GM19238 (cell line): Measurements from ENCODE around the gene SPRED1.
"Not testable (repeated sequence)": the region's sequence is repeated elsewhere in the genome, so short reads cannot be mapped to it uniquely, and the experiment has no call there.

ENCODE experiments used
- DNase-seq: peaks from one replicate; pipeline ENCODE4 v3.0.0; 2011; ENCODE audit warnings: low spot score; ENCODE audit not compliant: insufficient read length

Gene SPRED1

GRCh38 chr15:38231436-38231835 is 21.2 kb upstream of the SPRED1 start:
- DNase-seq: no peak

GRCh38 chr15:38237021-38237420 is 15.6 kb upstream of the SPRED1 start:
- DNase-seq: not testable (repeated sequence)

GRCh38 chr15:38238311-38238710 is 14.3 kb upstream of the SPRED1 start:
- DNase-seq: no peak

GRCh38 chr15:38242055-38242454 is 10.6 kb upstream of the SPRED1 start:
- DNase-seq: no peak

- no peak for DNase-seq
Observed at GRCh38 chr15:38243278-38244055, 9.2 kb upstream of the SPRED1 start.

- no peak for DNase-seq
Observed at GRCh38 chr15:38247336-38247735, 5.3 kb upstream of the SPRED1 start.

GRCh38 chr15:38253351-38253781 is 730 bp downstream of the SPRED1 start:
- DNase-seq: no peak

GRCh38 chr15:38254051-38254883 is 1.6 kb downstream of the SPRED1 start:
- peak; percentile 36 for DNase-seq

- no peak for DNase-seq
Observed at GRCh38 chr15:38255690-38256089, 3.1 kb downstream of the SPRED1 start.

GRCh38 chr15:38257676-38258075 is 5.0 kb downstream of the SPRED1 start:
- DNase-seq: no peak

- DNase-seq: no peak
Observed at GRCh38 chr15:38259134-38259533, 6.5 kb downstream of the SPRED1 start.

- no peak for DNase-seq
Observed at GRCh38 chr15:38260077-38260476, 7.4 kb downstream of the SPRED1 start.

- DNase-seq: no peak
Observed at GRCh38 chr15:38263251-38263650, 10.6 kb downstream of the SPRED1 start.

- DNase-seq: no peak
Observed at GRCh38 chr15:38263996-38264395, 11.4 kb downstream of the SPRED1 start.

GRCh38 chr15:38266247-38266986 is 13.8 kb downstream of the SPRED1 start:
- DNase-seq: no peak

GRCh38 chr15:38267421-38268022 is 14.9 kb downstream of the SPRED1 start:
- DNase-seq: no peak

GRCh38 chr15:38271144-38271543 is 18.5 kb downstream of the SPRED1 start:
- DNase-seq: no peak

GRCh38 chr15:38271895-38272294 is 19.3 kb downstream of the SPRED1 start:
- DNase-seq: no peak

- DNase-seq: not testable (repeated sequence)
Observed at GRCh38 chr15:38272431-38272830, 19.8 kb downstream of the SPRED1 start.

- DNase-seq: no peak
Observed at GRCh38 chr15:38274135-38274534, 21.5 kb downstream of the SPRED1 start.

GRCh38 chr15:38275959-38276358 is 23.3 kb downstream of the SPRED1 start:
- no peak for DNase-seq
